T-helper 2 cell treated with Interferon-gamma antibody and Interleukin-4, amounts not matched to agents 100 ng/mL and 5 ng/mL, for 36 hours (primary cell): ENCODE data around the gene OR2A5. TPM values are rescaled to one million over a fixed set of nuclear protein-coding genes. Genes with fewer than 3 reads are reported as not detected.
"Not testable (repeated sequence)": the region's sequence is repeated elsewhere in the genome, so short reads cannot be mapped to it uniquely, and the experiment has no call there.

Source experiments
- intact Hi-C: fragments of 100-400 bp; cut with micrococcal nuclease; formaldehyde crosslinking; loops from one replicate; pipeline ENCODE4 v1.15.1; 2023
- total RNA-seq: library from RNA; stranded (reverse); gene quantifications from 2 replicates; pipeline ENCODE4 v1.2.3, GENCODE V29; 2022

The OR2A5 gene
- total RNA-seq, 1 donor from 2014 or later: not detected

- intact Hi-C loops: no loop called here
Measured at GRCh38 chr7:144032985-144033709, 15.6 kb upstream of the OR2A5 start.

GRCh38 chr7:144035385-144035784 is 13.4 kb upstream of the OR2A5 start:
- intact Hi-C loops: no loop called here

- intact Hi-C loops: no loop called here
Measured at GRCh38 chr7:144036302-144036885, 12.4 kb upstream of the OR2A5 start.

DNA sequence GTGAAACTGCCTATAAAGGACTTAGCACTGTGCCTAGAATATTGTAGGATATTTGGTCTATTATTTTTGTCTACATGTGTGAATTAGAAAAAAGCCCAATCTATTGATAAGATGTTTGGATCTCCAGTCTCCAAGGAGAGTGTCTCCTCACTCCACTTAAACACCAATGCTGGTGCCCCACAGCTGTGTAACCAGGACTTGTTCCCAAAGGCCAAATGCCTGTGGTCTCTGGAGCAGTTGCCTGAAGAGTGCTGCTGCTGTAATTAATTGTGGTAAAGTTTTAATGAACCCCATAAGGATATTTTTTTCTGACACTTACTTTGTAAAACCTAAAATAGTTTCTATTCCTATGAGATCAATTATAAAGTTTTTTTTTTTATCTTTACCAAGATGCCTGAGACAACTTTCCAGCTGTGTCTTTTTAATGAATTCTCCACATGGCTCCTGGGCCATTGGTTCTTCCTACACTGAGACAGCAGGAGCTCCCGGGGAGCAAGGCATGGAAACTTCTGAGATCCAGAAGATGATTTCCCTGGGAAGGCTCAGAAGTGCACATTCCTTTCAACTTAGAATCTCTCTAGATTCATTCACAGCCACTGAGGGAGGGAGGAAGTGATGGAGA is 11.2 kb upstream of the OR2A5 start:
- intact Hi-C loops: no loop called here

- intact Hi-C loops: no loop called here
Measured at GRCh38 chr7:144038887-144039286, 9.9 kb upstream of the OR2A5 start.

DNA sequence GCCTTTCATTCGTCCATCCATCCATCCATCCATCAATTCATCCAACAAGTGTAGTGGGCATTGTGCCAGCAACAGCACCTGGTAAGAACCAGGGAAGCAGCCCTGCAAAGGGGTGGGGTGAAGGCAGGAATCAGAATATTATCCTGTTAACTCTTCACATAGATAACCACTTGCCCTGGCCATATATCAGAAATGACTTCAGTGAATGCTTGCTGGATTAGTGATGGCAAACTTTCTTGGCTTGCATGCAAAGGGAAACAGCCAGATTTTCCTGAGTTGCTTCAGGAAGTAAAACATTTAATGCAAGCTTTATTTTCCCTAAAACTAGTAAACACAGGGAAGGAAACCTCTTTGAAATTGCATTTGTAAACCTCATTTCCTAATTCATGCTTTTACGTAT is 743 bp downstream of the OR2A5 start:
- intact Hi-C loops: no loop called here

GRCh38 chr7:144050093-144050492 is 1.3 kb downstream of the OR2A5 start:
- intact Hi-C loops: no loop called here

- intact Hi-C loops: not testable (repeated sequence)
Measured at GRCh38 chr7:144050884-144051283, 2.1 kb downstream of the OR2A5 start.

DNA sequence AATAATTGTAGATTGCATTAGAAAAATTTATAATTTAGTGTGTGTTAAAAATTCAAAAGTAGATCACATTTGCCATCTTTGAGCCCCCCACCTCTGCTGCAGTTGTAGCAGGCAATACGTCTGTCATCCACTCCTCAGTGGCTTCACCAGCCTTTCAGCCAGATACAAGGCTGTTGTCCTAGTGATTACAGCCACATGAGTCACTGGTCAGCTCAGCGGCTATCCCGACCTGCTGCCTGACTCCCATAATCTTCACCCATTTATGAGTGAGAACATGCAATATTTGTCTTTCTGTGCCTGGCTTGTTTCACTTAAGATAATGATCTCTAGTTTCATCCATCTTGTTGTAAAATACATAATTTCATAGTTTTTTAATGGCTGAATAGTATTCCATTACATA is 9.2 kb downstream of the OR2A5 start:
- intact Hi-C loops: no loop called here

- intact Hi-C loops: no loop called here
Measured at GRCh38 chr7:144063710-144064109, 15.0 kb downstream of the OR2A5 start.

GRCh38 chr7:144069511-144069910 is 20.8 kb downstream of the OR2A5 start, which contains the start of gene OR2A25:
TSS of gene OR2A25 (plus strand) at chr7:144069811. CDS start at chr7:144074220, 4,409 bp downstream.
- intact Hi-C loops: no loop called here

- intact Hi-C loops: no loop called here
Measured at GRCh38 chr7:144069953-144070352, 21.2 kb downstream of the OR2A5 start.

DNA sequence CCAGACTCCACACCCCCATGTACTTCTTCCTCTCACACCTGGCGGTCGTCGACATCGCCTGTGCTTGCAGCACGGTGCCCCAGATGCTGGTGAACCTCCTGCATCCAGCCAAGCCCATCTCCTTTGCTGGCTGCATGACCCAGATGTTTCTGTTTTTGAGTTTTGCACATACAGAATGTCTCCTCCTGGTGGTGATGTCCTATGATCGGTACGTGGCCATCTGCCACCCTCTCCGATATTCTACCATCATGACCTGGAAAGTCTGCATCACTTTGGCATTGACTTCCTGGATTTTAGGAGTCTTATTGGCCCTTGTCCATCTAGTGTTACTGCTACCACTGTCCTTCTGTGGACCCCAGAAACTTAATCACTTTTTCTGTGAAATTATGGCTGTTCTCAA is 25.6 kb downstream of the OR2A5 start:
- intact Hi-C loops: no loop called here

DNA sequence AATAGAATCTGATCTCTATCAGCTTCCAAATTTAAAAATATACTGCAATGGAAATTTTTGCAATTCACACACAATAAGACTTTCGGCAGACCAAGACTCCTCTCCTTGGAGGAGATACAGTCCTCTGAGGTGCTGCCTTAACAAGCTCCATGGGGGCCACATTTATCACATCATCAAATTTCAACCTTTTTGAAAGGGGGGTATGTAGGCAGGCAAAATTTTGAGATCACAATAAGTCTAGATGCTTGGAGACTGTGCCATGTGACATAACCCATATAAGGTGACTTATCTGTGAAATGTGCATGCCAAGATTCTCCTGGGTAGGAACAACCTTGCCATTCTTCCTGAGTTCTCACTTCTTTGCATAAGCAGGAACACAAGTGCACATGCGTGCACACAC is 37.2 kb downstream of the OR2A5 start, which contains the start of gene OR2A12:
Gene OR2A12, plus strand, starts transcription at position 301 of the 400 bp plus-strand sequence. CDS start 8,830 bp downstream, outside the sequence.
- intact Hi-C loops: no loop called here

GRCh38 chr7:144086730-144087129 is 38.0 kb downstream of the OR2A5 start:
- intact Hi-C loops: no loop called here

- intact Hi-C loops: no loop called here
Measured at GRCh38 chr7:144087230-144087629, 38.5 kb downstream of the OR2A5 start.

GRCh38 chr7:144090667-144091066 is 41.9 kb downstream of the OR2A5 start:
- intact Hi-C loops: no loop called here

GRCh38 chr7:144098776-144099175 is 50.0 kb downstream of the OR2A5 start:
- intact Hi-C loops: no loop called here

DNA sequence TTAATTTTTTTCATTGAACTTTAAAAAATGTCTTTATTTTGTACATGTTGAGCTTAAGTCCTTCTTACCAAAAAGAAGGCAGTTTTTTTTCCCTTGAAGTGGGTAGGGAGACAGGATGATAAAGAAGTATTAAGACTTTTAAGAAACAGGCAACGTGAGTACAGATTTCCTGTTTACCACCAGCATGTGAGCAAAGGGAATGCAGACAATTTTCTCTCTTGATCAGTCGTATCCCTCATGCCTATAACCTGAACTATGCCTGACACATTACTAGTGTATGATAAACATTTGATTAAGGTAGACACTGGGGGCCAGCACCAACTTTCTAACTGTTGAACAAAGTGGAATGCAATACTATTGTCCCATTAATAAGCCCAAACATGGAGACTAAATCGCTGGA is 51.9 kb downstream of the OR2A5 start:
- intact Hi-C loops: no loop called here

DNA sequence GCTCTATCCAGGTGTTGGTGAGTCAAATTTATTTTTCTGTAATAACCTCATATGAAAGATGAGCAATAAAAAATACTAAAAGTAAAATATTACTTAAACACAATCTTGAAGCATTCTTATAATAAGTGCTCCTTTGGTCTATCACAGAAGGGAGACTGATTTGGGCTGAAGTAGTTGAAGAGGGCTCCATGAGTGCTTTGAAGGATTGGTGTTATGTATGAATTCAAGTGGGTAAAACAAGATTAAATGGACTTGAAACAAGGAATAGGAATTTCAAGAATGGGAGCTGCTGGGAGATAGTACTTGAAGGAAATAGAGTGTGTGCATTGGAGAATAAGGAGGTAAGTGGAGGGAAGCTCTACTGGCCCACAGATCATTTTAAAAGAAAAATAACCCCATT is 53.3 kb downstream of the OR2A5 start:
- intact Hi-C loops: no loop called here

GRCh38 chr7:144105211-144105610 is 56.5 kb downstream of the OR2A5 start:
- intact Hi-C loops: no loop called here
